ENCODE data around the gene ZNF157.

GRCh38 chrX:47458528-47458927, 88.2 kb downstream of the ZNF157 start:
- TF ChIP-seq CTCF (IDR thresholded peaks at IDR 0.05) (no peak), POLR2A (IDR thresholded peaks at IDR 0.05) (no peak)
